ENCODE measurements around the gene AKTIP.

GRCh38 chr16:53465606-53466280, 37.3 kb downstream of the AKTIP start:
- TF ChIP-seq CTCF (conservative IDR thresholded peaks at IDR 0.05), result no peak
- no peak for TF ChIP-seq ZFX (IDR thresholded peaks at IDR 0.05)

Measured in C4-2B (cell line).